BE2C (cell line): ENCODE measurements around the gene SH3RF3.

Experiments used
- DNase-seq: peaks from one replicate; pipeline ENCODE4 v3.0.0-alpha.2; 2020
- H3K27me3 ChIP-seq: fragments of 250-450 bp; sonication (Bioruptor Pico); 2 replicates; pipeline ENCODE4 v1.5.1; 2020; ENCODE audit warnings: mild to moderate bottlenecking
- H3K36me3 ChIP-seq: fragments of 250-450 bp; sonication (Bioruptor Pico); 2 replicates; pipeline ENCODE4 v1.5.1; 2020; ENCODE audit warnings: mild to moderate bottlenecking
- H3K4me1 ChIP-seq: fragments of 250-450 bp; sonication (Bioruptor Pico); 2 replicates; pipeline ENCODE4 v1.5.1; 2020
- H3K4me3 ChIP-seq: 2 replicates; pipeline ENCODE4 v1.5.1; 2011; ENCODE audit warnings: low read depth, low read length
- H3K9me3 ChIP-seq: fragments of 250-450 bp; sonication (Bioruptor Pico); 2 replicates; pipeline ENCODE4 v1.5.1; 2020
- TF ChIP-seq, protein P1 (sequence below): IDR thresholded peaks from 2 replicates; pipeline ENCODE4 v1.5.1; 2012; ENCODE audit warnings: mild to moderate bottlenecking, low read depth, low read length

SH3RF3 gene

DNA sequence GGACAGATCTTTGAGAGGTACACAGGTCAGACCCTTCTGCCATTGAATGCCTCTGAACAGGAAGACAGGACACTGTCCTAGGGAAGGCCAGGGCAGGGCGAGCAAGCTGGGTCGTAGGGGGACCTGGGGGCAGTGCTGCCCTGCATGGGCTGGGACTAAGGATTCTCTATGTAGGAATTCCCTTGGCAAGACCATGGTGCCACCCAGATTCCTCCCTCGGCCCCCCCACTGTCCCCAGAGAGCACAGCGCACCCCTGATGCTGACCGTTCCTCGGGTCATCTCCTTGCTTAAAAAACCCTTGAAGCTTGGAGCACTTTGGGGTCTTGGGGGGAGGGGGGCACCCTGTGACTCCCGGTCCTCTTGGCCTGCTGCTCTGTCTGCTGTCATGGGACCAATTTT is 289.7 kb downstream of the SH3RF3 start:
- H3K9me3 ChIP-seq: no peaks in the 10 kb centered on the region
- DNase-seq: no peak
- H3K27me3 ChIP-seq: no peaks in the 10 kb centered on the region
- no peaks in the 10 kb centered on the region for H3K4me1 ChIP-seq
- TF ChIP-seq, protein P1, sequence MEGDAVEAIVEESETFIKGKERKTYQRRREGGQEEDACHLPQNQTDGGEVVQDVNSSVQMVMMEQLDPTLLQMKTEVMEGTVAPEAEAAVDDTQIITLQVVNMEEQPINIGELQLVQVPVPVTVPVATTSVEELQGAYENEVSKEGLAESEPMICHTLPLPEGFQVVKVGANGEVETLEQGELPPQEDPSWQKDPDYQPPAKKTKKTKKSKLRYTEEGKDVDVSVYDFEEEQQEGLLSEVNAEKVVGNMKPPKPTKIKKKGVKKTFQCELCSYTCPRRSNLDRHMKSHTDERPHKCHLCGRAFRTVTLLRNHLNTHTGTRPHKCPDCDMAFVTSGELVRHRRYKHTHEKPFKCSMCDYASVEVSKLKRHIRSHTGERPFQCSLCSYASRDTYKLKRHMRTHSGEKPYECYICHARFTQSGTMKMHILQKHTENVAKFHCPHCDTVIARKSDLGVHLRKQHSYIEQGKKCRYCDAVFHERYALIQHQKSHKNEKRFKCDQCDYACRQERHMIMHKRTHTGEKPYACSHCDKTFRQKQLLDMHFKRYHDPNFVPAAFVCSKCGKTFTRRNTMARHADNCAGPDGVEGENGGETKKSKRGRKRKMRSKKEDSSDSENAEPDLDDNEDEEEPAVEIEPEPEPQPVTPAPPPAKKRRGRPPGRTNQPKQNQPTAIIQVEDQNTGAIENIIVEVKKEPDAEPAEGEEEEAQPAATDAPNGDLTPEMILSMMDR: no peak
- H3K4me3 ChIP-seq: no peak overlapping the region
- no peaks in the 10 kb centered on the region for H3K36me3 ChIP-seq

DNA sequence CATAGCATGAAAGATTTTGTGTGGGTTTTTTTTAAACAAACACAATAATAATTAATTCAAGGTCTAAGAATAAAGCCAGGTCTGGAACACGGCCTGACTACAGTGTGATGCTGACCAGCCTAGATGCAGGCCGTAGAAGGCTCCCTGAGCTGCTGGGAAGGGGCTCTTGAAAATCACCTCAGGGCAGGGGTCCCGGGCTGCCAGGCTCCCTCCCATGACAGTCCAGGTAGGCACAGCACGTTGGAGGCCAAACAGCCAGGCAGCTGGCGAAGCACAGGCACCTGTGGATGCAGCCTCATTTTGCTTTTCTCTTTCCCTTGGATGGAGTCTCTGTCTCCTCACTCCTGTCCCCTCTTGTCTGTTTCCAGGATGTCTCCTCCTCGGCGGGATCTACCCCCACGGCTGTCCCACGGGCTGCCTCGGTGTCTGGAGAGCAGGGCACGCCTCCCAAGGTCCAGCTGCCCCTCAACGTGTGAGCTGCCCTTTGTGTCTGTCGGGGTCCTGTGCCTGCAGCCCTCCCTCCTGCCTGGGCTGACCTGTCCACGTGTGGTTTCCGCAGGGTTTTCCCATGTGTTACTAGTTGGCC is 290.3 kb downstream of the SH3RF3 start:
- TF ChIP-seq, protein P1: no peak
- Histone ChIP-seq H3K27me3 (no peaks in the 10 kb centered on the region), H3K36me3 (no peaks in the 10 kb centered on the region), H3K9me3 (no peaks in the 10 kb centered on the region), H3K4me3 (no peak overlapping the region), H3K4me1 (no peaks in the 10 kb centered on the region)
- no peak for DNase-seq

DNA sequence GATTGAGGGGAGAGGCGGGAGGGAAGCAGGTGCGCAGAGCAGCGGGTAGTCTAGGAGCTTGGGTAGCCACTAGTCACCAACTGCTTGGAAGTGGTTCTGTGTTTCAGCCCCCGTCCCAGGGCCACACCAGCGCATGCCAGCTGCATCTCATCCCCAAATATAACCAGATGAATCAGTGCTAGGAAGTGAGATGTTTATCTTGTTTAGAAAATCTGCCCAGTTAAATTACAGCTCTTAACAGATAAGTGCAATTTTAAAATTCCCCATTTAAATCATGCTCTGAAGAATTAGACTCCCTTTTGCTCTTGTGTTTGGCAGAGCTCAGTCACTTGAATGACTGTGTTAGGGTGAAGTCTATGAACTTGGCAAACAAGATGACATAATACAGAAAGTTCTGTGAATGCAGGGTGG is 291.0 kb downstream of the SH3RF3 start:
- Histone ChIP-seq H3K9me3 (no peaks in the 10 kb centered on the region), H3K27me3 (no peaks in the 10 kb centered on the region), H3K4me1 (no peaks in the 10 kb centered on the region), H3K36me3 (no peaks in the 10 kb centered on the region), H3K4me3 (no peak overlapping the region)
- DNase-seq: no peak
- TF ChIP-seq, protein P1: no peak

DNA sequence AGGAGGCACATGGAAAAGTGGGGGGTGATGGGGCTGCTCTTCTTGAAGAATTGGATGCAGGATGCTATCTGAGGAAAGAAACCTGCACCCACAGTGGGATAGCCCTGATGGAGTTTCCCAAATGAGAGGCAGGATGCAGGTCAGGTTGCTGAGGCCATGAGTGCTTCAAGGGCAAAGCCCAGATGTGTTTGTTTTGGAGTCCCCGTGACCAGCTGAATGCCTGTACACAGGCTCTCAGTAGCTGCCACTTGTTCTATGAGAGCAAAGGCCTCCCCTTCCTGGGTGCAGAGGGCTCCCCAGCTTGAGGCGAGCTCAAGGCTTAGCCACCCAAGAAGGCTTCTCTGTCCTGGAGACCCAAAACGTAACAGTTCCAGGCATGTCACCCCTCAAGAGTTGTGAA is 292.1 kb downstream of the SH3RF3 start:
- Histone ChIP-seq H3K36me3 (no peaks in the 10 kb centered on the region), H3K4me3 (no peak overlapping the region), H3K27me3 (no peaks in the 10 kb centered on the region), H3K4me1 (no peaks in the 10 kb centered on the region), H3K9me3 (no peaks in the 10 kb centered on the region)
- TF ChIP-seq, protein P1: no peak
- no peak for DNase-seq

- H3K4me3 ChIP-seq: no peak overlapping the region
- no peaks in the 10 kb centered on the region for H3K36me3 ChIP-seq
- no peaks in the 10 kb centered on the region for H3K4me1 ChIP-seq
- TF ChIP-seq, protein P1: no peak
- H3K9me3 ChIP-seq: no peaks in the 10 kb centered on the region
- H3K27me3 ChIP-seq: no peaks in the 10 kb centered on the region
- no peak for DNase-seq
Measured at GRCh38 chr2:109421642-109422041, 292.6 kb downstream of the SH3RF3 start.

GRCh38 chr2:109422071-109422757 is 293.2 kb downstream of the SH3RF3 start:
- TF ChIP-seq, protein P1: no peak
- Histone ChIP-seq H3K4me1 (no peaks in the 10 kb centered on the region), H3K9me3 (no peaks in the 10 kb centered on the region), H3K36me3 (no peaks in the 10 kb centered on the region), H3K27me3 (no peaks in the 10 kb centered on the region), H3K4me3 (no peak overlapping the region)
- DNase-seq: no peak
